Activated CD8-positive, alpha-beta memory T cell treated with anti-CD3 and anti-CD28 coated beads for 24 hours (primary cell): Measurements from ENCODE around the gene ADAM21.

Experiments
- DNase-seq: peaks from one replicate; pipeline ENCODE4 v3.0.0-alpha.2; 2020

The ADAM21 gene

DNA sequence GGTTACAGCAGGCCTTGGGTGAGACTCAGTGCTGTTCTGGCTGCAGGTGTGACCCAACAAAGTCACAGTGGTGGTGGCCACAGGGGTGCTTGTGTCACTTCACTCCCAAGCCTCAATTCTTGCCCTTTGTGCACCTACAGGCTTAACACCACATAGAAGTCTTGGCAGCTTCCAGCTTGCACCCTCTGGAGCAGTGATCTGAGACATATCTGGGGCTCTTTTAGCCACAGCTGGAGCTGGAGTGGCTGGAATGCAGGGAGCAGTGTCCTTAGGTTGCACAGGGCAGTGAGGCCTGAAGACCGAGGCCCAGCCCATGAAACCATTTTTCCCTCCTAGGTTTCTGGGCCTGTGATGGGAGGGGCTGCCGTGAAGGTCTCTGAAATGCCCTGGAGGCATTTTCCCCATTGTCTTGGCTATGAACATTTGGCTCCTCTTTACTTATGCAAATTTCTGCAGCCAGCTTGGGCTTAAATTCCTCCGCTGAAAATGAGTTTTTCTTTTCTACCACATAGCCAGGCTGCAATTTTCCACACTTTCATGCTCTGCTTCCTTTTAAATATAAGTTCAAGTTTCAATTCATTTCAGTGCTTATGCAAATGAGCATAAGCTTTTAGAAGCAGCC, 37.7 kb downstream of the ADAM21 start:
- DNase-seq: no peak

DNA sequence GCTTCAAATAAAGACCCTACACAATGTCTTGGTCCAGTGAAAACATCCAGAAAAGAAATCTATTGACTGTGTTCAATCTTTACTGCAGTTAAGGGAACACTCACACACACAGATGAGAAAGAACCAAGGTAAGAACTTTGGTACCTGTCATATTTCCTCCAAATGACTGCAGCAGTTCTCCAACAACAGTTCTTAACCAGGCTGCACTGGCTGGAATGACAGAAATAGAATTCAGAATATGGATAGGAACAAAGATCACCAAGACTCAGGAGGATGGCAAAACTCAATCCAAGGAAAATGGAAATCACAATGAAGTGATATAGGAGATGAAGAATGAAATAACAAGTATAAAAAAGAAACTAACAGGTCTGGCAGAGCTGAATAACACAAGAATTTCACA, 46.2 kb downstream of the ADAM21 start:
- DNase-seq: no peak
